ENCODE data around the gene LINGO3. TPM values are rescaled to one million over a fixed set of nuclear protein-coding genes. Genes with fewer than 3 reads are reported as not detected.

Gene LINGO3
- total and polyA plus RNA-seq, 2 donors (not counting 1 experiment from before 2014, with no cell fraction given): 1.1 to 3.9 TPM

DNA sequence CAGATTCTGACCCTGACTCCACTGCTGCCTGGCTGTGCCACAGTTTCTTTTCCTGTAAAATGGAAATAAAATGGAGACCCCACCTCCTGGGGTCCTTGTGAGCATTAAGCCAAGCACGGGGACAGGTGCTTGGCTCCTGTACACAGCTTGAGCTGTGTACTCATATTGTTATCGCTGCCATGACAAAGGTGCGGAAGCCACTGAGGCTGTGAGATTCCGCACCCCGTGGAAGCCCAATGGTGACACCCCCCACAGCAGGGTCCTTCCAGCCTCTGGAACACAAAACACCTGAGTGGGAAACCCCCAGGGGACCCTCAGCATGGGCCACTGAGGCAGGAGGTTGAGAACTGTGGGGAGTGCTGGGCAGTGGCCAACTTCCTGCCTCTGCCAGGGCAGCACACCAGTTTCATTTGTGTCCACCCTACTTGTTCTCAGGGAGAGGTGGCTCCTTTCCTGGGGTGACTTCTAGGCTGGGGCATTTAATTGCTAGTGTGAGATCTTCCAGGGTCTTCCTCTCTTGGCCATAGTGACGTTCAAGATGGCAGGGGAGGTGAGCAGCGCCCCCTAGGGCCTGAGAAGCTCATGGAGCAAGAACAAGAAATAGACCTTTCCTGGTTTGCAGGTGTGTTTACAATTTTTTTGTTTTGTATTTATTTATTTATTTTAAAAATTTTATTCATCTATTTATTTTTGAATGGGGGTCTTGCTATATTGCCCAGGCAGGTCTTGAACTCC is 46.3 kb downstream of the LINGO3 start:
- no peak for DNase-seq
- peaks cover 0 to 18% (median 0%) of the 10 kb centered on the region in 3 donors for H3K9me3 ChIP-seq (ENCODE audit: control extremely low read depth in 1 of 3, control insufficient read depth in 2 of 3, insufficient read depth in 1 of 3, low read length in 2 of 3)

More for the DNA sequence above, 46.3 kb downstream of the LINGO3 start:
- H2AFZ ChIP-seq (ENCODE audit: insufficient read depth, low read depth, low read length, poor library complexity, severe bottlenecking): no peak overlapping the region
- H4K20me1 ChIP-seq (ENCODE audit: control insufficient read depth, insufficient read depth, low read length, poor library complexity, severe bottlenecking): no peaks in the 10 kb centered on the region
- CTCF ChIA-PET: interaction anchor here (0.8 to 5.3 kb wide), 6 partner anchors 9 to 106 kb away, joined by 4 to 66 read pairs (median 6); no protein-coding TSS in a partner anchor
- peak overlapping the region; percentile 55 for H3K4me3 Mint-ChIP-seq
- TF ChIP-seq, protein P1, sequence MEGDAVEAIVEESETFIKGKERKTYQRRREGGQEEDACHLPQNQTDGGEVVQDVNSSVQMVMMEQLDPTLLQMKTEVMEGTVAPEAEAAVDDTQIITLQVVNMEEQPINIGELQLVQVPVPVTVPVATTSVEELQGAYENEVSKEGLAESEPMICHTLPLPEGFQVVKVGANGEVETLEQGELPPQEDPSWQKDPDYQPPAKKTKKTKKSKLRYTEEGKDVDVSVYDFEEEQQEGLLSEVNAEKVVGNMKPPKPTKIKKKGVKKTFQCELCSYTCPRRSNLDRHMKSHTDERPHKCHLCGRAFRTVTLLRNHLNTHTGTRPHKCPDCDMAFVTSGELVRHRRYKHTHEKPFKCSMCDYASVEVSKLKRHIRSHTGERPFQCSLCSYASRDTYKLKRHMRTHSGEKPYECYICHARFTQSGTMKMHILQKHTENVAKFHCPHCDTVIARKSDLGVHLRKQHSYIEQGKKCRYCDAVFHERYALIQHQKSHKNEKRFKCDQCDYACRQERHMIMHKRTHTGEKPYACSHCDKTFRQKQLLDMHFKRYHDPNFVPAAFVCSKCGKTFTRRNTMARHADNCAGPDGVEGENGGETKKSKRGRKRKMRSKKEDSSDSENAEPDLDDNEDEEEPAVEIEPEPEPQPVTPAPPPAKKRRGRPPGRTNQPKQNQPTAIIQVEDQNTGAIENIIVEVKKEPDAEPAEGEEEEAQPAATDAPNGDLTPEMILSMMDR (IDR thresholded peaks at IDR 0.05): peak; percentile 54
- no peak for TF ChIP-seq EZH2 (IDR thresholded peaks at IDR 0.05; ENCODE audit: borderline replicate concordance, insufficient read depth, low read depth, low read length, poor library complexity, severe bottlenecking)
- H3K36me3 ChIP-seq (replicated peaks in 1 of 2; ENCODE audit: control extremely low read depth in 1 of 2, control insufficient read depth in 1 of 2, extremely low read depth in 1 of 2, insufficient read depth in 2 of 2, low read length in 1 of 2): no peaks in the 10 kb centered on the region
- H3K9ac ChIP-seq (ENCODE audit: low read length): no peak overlapping the region
- H3K27ac Mint-ChIP-seq: peak overlapping the region; percentile 85
- no peak overlapping the region for H3K27ac ChIP-seq (ENCODE audit: low read length in 2 of 2)
- H3K27me3 ChIP-seq (replicated peaks in 1 of 4; ENCODE audit: control extremely low read depth in 1 of 4, control insufficient read depth in 3 of 4, insufficient read depth in 4 of 4, low read length in 3 of 4): no peaks in the 10 kb centered on the region
- 94% methylated on average over 3 of the region's 7 CpGs for WGBS (ENCODE audit: insufficient coverage)
- peaks cover 50% of the 10 kb centered on the region for H3K4me1 Mint-ChIP-seq
- intact Hi-C loops (cut with micrococcal nuclease): loop anchor here (10.0 kb wide), 1 partner anchor 363 kb away; no protein-coding TSS in a partner anchor
- no peak overlapping the region for H3K4me3 ChIP-seq (ENCODE audit: control extremely low read depth in 1 of 5, extremely low read depth in 1 of 5, insufficient read depth in 1 of 5, low read depth in 2 of 5, low read length in 4 of 5)
- no peaks in the 10 kb centered on the region for H3K27me3 Mint-ChIP-seq
- H3K79me2 ChIP-seq (ENCODE audit: control insufficient read depth, insufficient read depth, low read length): peaks cover 45% of the 10 kb centered on the region
- POLR2A ChIA-PET: interaction anchor here (0.7 to 1.6 kb wide), 3 partner anchors 8 to 11 kb away, joined by 3 to 13 read pairs (median 3); no protein-coding TSS in a partner anchor
- H3K9me3 Mint-ChIP-seq (ENCODE audit: insufficient read depth): no peaks in the 10 kb centered on the region
- no peak overlapping the region for H3K4me2 ChIP-seq (replicated peaks; ENCODE audit: low read depth, low read length, poor library complexity, severe bottlenecking)
- H3K4me1 ChIP-seq (ENCODE audit: control insufficient read depth in 2 of 2, insufficient read depth in 2 of 2, low read length in 2 of 2): peaks cover 54 to 88% of the 10 kb centered on the region in 2 donors
- ATAC-seq (ENCODE audit: low read depth): no peak
